ENCODE data around the gene TSPY4. TPM values are rescaled to one million over a fixed set of nuclear protein-coding genes. Genes with fewer than 3 reads are reported as not detected.
"Not testable (repeated sequence)": the region's sequence is repeated elsewhere in the genome, so short reads cannot be mapped to it uniquely, and the experiment has no call there.

TSPY4 gene
- total RNA-seq = not detected

GRCh38 chrY:9337164-9337563 is at the start of gene TSPY4:
TSPY4 (plus strand) TSS chrY:9337464; CDS start chrY:9337510, 46 bp downstream.
- H3K27ac Mint-ChIP-seq; H3K27me3 Mint-ChIP-seq; H3K4me3 Mint-ChIP-seq; H3K36me3 Mint-ChIP-seq (ENCODE audit: low read depth); DNase-seq; ATAC-seq; intact Hi-C loops (cut with DNase I, micrococcal nuclease); POLR2A ChIA-PET; CTCF ChIA-PET; H3K9me3 Mint-ChIP-seq (ENCODE audit: low read depth); H3K4me1 Mint-ChIP-seq: not testable (repeated sequence)

GRCh38 chrY:9320996-9321395 is 16.3 kb upstream of the TSPY4 start:
- CTCF ChIA-PET = no interaction called here
- no peak for ATAC-seq
- Mint-ChIP-seq H3K27me3 (no peaks in the 10 kb centered on the region), H3K9me3 (ENCODE audit: low read depth) (no peaks in the 10 kb centered on the region), H3K4me3 (no peak overlapping the region), H3K4me1 (no peaks in the 10 kb centered on the region), H3K27ac (no peak overlapping the region), H3K36me3 (ENCODE audit: low read depth) (no peaks in the 10 kb centered on the region)
- no peak for DNase-seq
- POLR2A ChIA-PET = no interaction called here
- intact Hi-C loops (cut with DNase I, micrococcal nuclease) = no loop called here

- DNase-seq; POLR2A ChIA-PET; intact Hi-C loops (cut with DNase I, micrococcal nuclease); H3K27me3 Mint-ChIP-seq; ATAC-seq; CTCF ChIA-PET; H3K4me3 Mint-ChIP-seq; H3K36me3 Mint-ChIP-seq (ENCODE audit: low read depth); H3K9me3 Mint-ChIP-seq (ENCODE audit: low read depth); H3K27ac Mint-ChIP-seq; H3K4me1 Mint-ChIP-seq: not testable (repeated sequence)
These were observed 20.2 kb downstream of the TSPY4 start, which contains the start of gene TSPY8 for GRCh38 chrY:9357497-9357896. TSPY8 (plus strand) TSS chrY:9357797; CDS start chrY:9357843, 46 bp downstream.

Other genes with a start within 250 kb of the TSPY4 start
- gene TSPY8, start 20.3 kb downstream of the TSPY4 start, total RNA-seq = not detected
- gene TSPY3, start 61.0 kb downstream of the TSPY4 start, total RNA-seq = not detected
- gene TSPY1, start 129.5 kb downstream of the TSPY4 start, total RNA-seq = not detected
- gene TSPY9, start 149.8 kb downstream of the TSPY4 start, total RNA-seq = not detected
- gene TSPY10, start 190.4 kb downstream of the TSPY4 start, total RNA-seq = not detected